Amniotic epithelial cell (primary cell): ENCODE results near the gene PCDHA9.
"Not testable (repeated sequence)": the region's sequence is repeated elsewhere in the genome, so short reads cannot be mapped to it uniquely, and the experiment has no call there.

Experiments
- DNase-seq: peaks from one replicate; pipeline ENCODE4 v3.0.0-alpha.2; 2010; ENCODE audit warnings: low read depth

The PCDHA9 gene

GRCh38 chr5:140834439-140835008, 13.7 kb upstream of the PCDHA9 start:
- DNase-seq = not testable (repeated sequence)

- no peak for DNase-seq
Measured at GRCh38 chr5:140835622-140836510, 12.3 kb upstream of the PCDHA9 start.

GRCh38 chr5:140840978-140841962, 6.9 kb upstream of the PCDHA9 start, which contains the start of gene PCDHA8:
TSS of gene PCDHA8 (plus strand) at chr5:140841187. CDS start at chr5:140841322, 135 bp downstream.
- DNase-seq = no peak

GRCh38 chr5:140842798-140843733, 5.1 kb upstream of the PCDHA9 start:
- DNase-seq = no peak

- DNase-seq = not testable (repeated sequence)
Measured at GRCh38 chr5:140849831-140850634, 1.9 kb downstream of the PCDHA9 start.

- DNase-seq = no peak
Measured at GRCh38 chr5:140855772-140856674, 7.8 kb downstream of the PCDHA9 start, which contains the start of gene PCDHA10. TSS of gene PCDHA10 (plus strand) at chr5:140855897. CDS start at chr5:140856049, 152 bp downstream.

- no peak for DNase-seq
Measured at GRCh38 chr5:140857177-140857986, 9.2 kb downstream of the PCDHA9 start.

- no peak for DNase-seq
Measured at GRCh38 chr5:140857987-140858240, 9.7 kb downstream of the PCDHA9 start.

- DNase-seq = no peak
Measured at GRCh38 chr5:140862441-140863295, 14.5 kb downstream of the PCDHA9 start.

- DNase-seq = no peak
Measured at GRCh38 chr5:140868721-140869554, 20.8 kb downstream of the PCDHA9 start, which contains the start of gene PCDHA11. TSS of gene PCDHA11 (plus strand) at chr5:140868957. CDS start at chr5:140869104, 147 bp downstream.

GRCh38 chr5:140869555-140869886, 21.3 kb downstream of the PCDHA9 start:
- no peak for DNase-seq

GRCh38 chr5:140870221-140871201, 22.3 kb downstream of the PCDHA9 start:
- no peak for DNase-seq

GRCh38 chr5:140875085-140876065, 27.2 kb downstream of the PCDHA9 start, which contains the start of gene PCDHA12:
TSS of gene PCDHA12 (plus strand) at chr5:140875308. CDS start at chr5:140875473, 165 bp downstream.
- DNase-seq = no peak
